Fibroblast of skin of left quadriceps (primary cell): ENCODE results near the gene SNTA1.
"Not testable (repeated sequence)": the region's sequence is repeated elsewhere in the genome, so short reads cannot be mapped to it uniquely, and the experiment has no call there.

Experiments used
- DNase-seq, 2 experiments: peaks; one replicate each; pipeline ENCODE4 v3.0.0-alpha.2; 2013; ENCODE audit warnings: low read depth in 2 of 2

SNTA1 gene

GRCh38 chr20:33465481-33466302, 22.1 kb upstream of the SNTA1 start:
- DNase-seq: no peak

- DNase-seq: not testable (repeated sequence)
These were observed 21.2 kb upstream of the SNTA1 start for GRCh38 chr20:33464759-33465158.

DNA sequence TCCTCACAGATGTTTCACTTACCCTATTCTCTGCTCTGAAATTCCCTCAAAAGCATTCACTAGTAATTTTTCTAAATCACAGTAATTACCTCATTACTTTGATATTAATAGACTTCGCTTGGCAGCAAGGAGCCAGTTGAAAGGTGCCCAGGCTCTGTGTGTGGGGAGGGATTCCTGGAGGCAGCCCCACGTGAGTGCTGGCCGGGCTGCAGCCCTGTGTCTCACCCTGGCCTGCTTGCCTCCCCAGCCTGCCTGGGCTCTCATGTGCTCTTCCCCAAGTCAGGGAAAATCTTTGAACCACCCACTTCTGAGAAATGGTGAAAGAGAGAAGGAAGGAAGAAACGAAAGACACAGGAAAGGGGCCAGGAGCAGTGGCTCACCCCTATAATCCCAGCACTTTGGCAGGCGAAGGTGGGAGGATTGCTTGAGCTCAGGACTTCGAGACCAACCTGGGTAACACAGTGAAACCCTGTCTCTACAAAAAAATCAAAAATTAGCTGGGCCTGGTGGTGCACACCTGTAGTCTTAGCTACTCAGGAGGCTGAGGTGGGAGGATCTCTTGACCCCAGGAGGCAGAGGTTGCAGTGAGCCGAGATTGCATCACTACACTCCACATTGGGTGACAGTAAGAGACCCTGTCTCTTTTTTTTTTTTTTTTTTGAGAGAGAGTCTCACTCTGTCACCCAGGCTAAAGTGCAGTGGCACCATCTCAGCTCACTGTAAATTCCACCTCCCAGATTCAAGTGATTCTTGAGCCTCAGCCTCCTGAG, 20.0 kb upstream of the SNTA1 start:
- DNase-seq: no peak

GRCh38 chr20:33460711-33461110, 17.1 kb upstream of the SNTA1 start:
- DNase-seq: no peak

DNA sequence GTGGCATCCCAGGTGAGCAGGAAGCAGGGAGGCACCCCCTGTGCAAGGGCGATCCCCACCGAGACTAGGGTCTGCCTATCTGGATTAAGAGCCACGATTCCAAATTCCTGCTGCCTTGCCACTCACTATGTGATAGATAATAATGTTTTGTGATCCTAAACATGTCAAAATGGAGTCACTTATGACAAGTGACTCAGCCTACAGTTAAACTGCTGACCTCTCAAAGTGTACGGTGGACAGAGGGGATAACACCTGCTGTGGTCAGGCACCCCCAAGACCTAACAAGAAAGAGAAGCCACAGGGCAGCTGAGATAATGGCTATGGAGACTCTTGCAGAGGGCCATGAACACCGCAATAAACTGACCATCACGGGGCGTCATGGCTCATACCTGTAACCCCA, 16.0 kb upstream of the SNTA1 start:
- DNase-seq: no peak

- peak in 1 of 2 experiments; percentile 29 for DNase-seq
These were observed 13.5 kb upstream of the SNTA1 start for GRCh38 chr20:33456916-33457642.

DNA sequence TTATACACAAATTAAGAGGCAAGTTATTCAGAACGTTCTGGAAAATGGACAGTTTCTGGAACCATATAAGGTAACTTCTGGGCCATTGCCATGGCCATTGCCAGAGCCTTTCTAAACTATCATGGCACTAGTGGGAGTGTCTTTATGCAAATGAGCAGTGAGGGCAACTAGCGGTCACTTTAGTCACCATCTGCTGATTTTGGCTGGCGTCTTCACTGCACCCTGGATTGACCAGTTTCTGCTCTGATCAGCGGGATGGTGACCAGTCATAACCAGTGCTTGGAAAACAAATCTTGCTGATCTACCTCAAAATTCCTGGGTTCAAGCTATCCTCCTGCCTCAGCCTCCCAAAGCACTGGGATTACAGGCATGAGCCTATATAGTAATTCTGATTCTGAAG, 7.3 kb upstream of the SNTA1 start:
- DNase-seq: no peak

DNA sequence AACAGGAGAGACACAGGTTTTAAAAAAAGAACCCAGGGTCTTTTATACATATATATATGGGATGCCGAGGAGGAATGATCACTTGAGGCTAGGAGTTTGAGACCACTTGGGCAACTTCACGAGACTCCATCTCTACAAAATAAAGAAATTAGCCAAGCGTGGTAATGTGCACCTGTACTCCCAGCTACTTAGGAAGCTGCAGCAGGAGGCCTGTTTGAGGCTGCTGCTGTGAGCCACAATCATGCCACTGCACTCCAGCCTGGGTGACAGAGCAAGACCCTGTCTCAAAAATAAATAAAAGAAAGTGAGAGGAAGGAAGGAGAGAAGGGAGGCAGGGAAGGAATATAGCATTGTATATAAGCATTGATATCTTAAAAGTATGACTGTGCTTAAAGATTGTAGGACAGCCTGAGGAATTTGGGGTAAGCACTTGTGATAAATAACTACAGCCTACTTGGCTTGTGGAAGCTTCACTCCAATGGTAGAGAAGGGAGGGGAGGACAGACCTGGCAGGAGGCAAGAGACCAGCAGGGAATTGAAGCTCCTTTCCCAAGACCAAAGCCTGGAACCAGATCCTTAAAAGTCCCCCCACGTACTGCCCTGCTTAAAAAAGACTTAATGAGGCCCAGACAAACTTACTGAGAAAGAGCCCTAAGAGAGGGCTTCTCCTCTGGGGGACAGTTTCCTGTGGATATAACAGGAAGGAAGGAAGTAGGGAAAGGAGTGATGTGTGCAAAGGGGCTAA, 2.5 kb upstream of the SNTA1 start:
- no peak for DNase-seq

GRCh38 chr20:33444797-33445560, 1.4 kb upstream of the SNTA1 start:
- DNase-seq: no peak

DNA sequence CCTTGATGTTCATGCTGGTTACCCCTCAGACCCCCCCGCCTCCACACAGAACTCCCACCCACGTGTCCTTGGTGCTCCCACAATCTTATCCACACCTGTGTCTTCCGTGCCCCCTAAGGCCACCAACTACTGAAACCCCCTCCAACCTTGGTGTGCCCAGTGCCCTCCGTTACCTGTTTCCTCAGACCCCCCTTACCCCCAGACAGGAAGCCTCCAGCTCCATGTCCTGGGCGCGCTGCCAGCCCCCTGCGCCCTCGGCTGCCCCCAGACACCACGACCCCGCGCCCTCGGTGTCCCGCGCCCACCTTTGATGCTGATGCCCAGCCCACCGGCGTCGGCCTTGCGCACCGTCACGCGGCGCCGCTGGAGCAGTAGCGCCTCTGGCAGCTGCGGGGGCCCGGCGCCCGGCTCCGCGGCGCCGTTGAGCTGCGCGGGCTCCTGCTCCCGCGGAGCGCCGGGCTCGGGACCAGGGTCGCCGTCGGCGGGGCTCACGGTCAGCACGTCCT, 504 bp downstream of the SNTA1 start:
- DNase-seq: no peak

DNA sequence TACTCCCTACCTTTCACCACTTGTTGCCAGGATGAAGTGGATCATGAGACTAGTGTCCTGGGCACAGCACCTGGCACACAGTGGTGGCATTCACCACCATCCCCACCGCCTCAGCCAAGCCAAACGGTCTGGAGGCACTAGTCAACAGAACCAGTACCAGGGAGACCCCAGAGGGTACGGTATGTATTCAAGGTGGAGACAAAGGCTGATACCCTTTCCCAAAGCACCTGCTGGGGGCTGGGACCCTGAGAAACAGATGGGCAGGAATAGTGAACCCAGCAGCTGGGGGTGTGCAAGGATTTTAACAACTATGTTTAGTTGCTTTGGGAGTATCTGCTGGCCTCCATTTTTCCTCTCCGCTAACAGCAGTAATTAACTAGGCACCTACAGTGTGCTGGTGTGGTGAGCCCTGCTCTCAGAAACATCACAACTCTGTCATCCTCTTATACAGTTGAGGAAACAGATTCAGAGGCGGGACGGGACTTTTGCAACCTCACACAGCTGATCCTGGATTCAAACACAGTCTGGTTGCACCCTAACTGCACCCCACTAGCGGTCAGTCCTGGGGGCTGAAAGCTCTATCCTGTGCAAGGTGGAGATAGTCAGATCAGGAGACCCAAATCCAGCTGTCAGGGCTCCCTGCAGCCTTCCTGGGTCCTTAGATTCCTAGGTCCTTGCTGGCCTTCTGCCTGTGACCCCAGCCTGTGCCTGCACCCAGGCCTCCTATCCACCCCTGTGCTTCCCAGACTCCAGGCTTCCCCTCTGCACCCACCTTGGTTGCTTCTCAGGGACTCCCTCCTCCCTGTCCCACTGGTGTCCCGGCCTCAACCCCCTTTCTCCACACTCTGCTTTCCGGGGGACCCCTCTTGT, 1.2 kb downstream of the SNTA1 start:
- DNase-seq: no peak

DNA sequence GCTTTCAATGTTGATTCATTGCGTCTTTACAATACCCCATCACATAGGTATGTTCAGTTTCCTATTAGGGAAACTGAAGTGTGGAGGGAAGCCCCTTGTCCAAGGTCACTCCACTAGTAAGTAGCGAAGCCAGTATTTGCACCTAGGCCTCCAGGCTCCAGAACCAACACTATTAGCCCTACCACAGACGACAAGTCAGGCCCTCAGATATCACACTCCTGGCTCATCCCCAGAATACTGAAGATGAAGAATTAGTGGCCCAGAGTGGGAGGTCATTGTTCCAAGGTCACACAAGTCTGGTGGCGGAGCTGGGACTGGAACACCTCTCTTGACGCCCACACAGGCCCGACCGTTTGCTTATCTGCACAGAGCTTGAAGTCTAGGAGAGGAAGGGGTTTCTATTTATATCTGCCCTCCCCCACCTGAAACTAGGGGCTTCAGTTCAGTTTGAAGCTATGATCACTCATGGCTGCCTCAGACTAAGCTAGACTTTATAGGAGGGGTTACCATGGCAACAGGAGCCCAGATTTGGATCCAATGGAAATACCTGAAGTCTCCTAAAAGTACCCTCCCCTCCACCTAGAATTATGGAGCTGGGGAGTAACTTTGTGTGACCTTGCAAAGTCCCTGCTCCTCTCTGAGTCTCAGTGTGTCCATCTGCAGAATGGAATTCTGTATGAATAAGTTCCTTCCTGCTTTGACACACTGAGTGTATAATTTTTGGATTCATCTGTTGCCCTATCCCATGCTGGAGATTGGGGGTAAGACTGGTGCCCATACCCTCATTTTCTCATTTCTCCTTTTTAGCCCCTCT, 2.2 kb downstream of the SNTA1 start:
- DNase-seq: no peak

DNA sequence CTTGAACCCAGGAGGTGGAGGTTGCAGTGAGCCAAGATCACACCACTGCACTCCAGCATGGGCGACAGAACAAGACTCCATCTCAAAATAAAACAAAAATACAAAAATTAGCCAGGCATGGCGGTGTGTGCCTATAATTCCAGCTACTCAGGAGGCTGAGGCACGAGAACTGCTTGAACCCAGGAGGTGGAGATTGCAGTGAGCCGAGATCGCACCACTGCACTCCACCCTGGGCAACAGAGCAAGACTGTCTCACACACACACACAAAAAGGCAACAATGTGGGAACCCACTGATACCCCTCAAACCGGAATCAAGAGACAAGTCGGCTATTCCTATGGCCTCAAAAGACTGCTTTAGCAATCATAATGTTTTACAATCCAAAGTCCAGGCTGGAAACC, 3.0 kb downstream of the SNTA1 start:
- DNase-seq: not testable (repeated sequence)

- no peak for DNase-seq
These were observed 5.1 kb downstream of the SNTA1 start for GRCh38 chr20:33438481-33438880.

GRCh38 chr20:33437141-33437911, 6.2 kb downstream of the SNTA1 start:
- peak; percentile 28 to 41 for DNase-seq

- peak; percentile 40 to 42 for DNase-seq
These were observed 9.1 kb downstream of the SNTA1 start for GRCh38 chr20:33434434-33434833.

- no peak for DNase-seq
These were observed 9.9 kb downstream of the SNTA1 start for GRCh38 chr20:33433465-33434234.
